Kidney (tissue), 14 donors: ENCODE data around the gene TARM1. TPM values are rescaled to one million over a fixed set of nuclear protein-coding genes. Genes with fewer than 3 reads are reported as not detected.

Experiments
- DNase-seq, 5 donors: peaks; one replicate each; pipeline ENCODE4 v3.0.0-alpha.2; 2013 to 2020
- FAIRE-seq: peaks from 2 replicates; lab custom pipeline; 2012; peaks lifted over from hg19 to GRCh38; lab: Jason Lieb, UNC
- H3K27ac ChIP-seq, 2 donors: one replicate each; pipeline ENCODE4 v1.7.0; 2013; ENCODE audit warnings: low read depth in 2 of 2, low read length in 2 of 2, inconsistent platforms in 1 of 2
- H3K27me3 ChIP-seq: one replicate; pipeline ENCODE4 v1.7.1; 2013; ENCODE audit warnings: low read length, inconsistent platforms; ENCODE audit not compliant: control insufficient read depth, insufficient read depth
- H3K36me3 ChIP-seq, 3 donors: one replicate each; pipeline versions ENCODE4 v1.7.0 to v1.7.1; 2013; ENCODE audit warnings: low read length in 3 of 3, control low read depth in 1 of 3, inconsistent platforms in 1 of 3; ENCODE audit not compliant: insufficient read depth in 3 of 3, control insufficient read depth in 2 of 3
- H3K4me1 ChIP-seq, 3 donors: one replicate each; pipeline versions ENCODE4 v1.7.0 to v1.7.1; 2013; ENCODE audit warnings: low read length in 3 of 3, inconsistent platforms in 1 of 3, low read depth in 1 of 3; ENCODE audit not compliant: control insufficient read depth in 2 of 3, insufficient read depth in 2 of 3
- H3K4me3 ChIP-seq, 3 donors: one replicate each; pipeline versions ENCODE4 v1.7.0 to v1.8.1; 2013; ENCODE audit warnings: low read length in 3 of 3, control low read depth in 1 of 3, inconsistent platforms in 1 of 3
- H3K9ac ChIP-seq, 3 donors: one replicate each; pipeline versions ENCODE4 v1.7.0 to v1.7.1; 2013; ENCODE audit warnings: low read length in 3 of 3, control low read depth in 1 of 3, inconsistent platforms in 1 of 3
- H3K9me3 ChIP-seq, 3 donors: one replicate each; pipeline versions ENCODE4 v1.7.0 to v1.7.1; 2013; ENCODE audit warnings: low read length in 3 of 3, control low read depth in 1 of 3, inconsistent platforms in 1 of 3; ENCODE audit not compliant: control insufficient read depth in 2 of 3, insufficient read depth in 1 of 3
- CTCF ChIP-seq: IDR thresholded peaks from 3 replicates; pipeline ENCODE4 v1.5.1; 2012; ENCODE audit warnings: mild to moderate bottlenecking, moderate library complexity, borderline replicate concordance; ENCODE audit not compliant: insufficient read depth; ENCODE audit errors: extremely low read depth
- intact Hi-C: fragments of 100-400 bp; cut with DNase I; formaldehyde crosslinking; loops from one replicate; pipeline ENCODE4 v1.11.1; 2022
- polyA plus RNA-seq: library from polyadenylated mRNA; stranded (reverse); fragments of 350-450 nt; fragmentation: Illumina TruSeq; extraction: RNeasy Lipid Tissue Mini Kit (QIAGEN cat#74804); gene quantifications from one replicate; pipeline ENCODE4 v1.2.3, GENCODE V29; 2014; ENCODE audit warnings: low read depth, low replicate concordance; ENCODE audit not compliant: insufficient read depth
- total RNA-seq: library from RNA; stranded (reverse); fragmentation: NEBNext Ultra II Directional; extraction: Animal tissue kit (Norgen Biotek cat#: 25700); gene quantifications from one replicate; pipeline ENCODE4 v1.2.1, GENCODE V29; 2021
- donor health status: control.
- donor health status: control.
- donor health status: control.
- donor health status: control.
- donor health status: control.
- donor health status: DM: yes; HTN: yes; CAD: no.
- donor health status: Normal renal cell carcinoma (clear cell type).

TARM1 gene
- total and polyA plus RNA-seq, 2 donors from 2014 or later: not detected

- no peak for TF ChIP-seq CTCF
- Histone ChIP-seq H3K27ac (no peak overlapping the region), H3K9ac (no peak overlapping the region), H3K36me3 (no peaks in the 10 kb centered on the region), H3K27me3 (no peaks in the 10 kb centered on the region), H3K9me3 (peaks cover 0 to 3% (median 0%) of the 10 kb centered on the region in 3 donors), H3K4me3 (no peak overlapping the region), H3K4me1 (no peaks in the 10 kb centered on the region)
- FAIRE-seq (no peak), DNase-seq (no peak)
- intact Hi-C loops: loop anchor here (10.0 kb wide), 1 partner anchor 177 kb away; no protein-coding TSS in a partner anchor
Measured at GRCh38 chr19:54021932-54022331, 59.2 kb downstream of the TARM1 start.

GRCh38 chr19:54021363-54021762, 59.8 kb downstream of the TARM1 start:
- intact Hi-C loops: loop anchor here (10.0 kb wide), 1 partner anchor 177 kb away; no protein-coding TSS in a partner anchor
- no peaks in the 10 kb centered on the region for H3K36me3 ChIP-seq
- no peak overlapping the region for H3K27ac ChIP-seq
- peaks cover 0 to 3% (median 0%) of the 10 kb centered on the region in 3 donors for H3K9me3 ChIP-seq
- TF ChIP-seq CTCF: no peak
- no peaks in the 10 kb centered on the region for H3K4me1 ChIP-seq
- FAIRE-seq (no peak), DNase-seq (no peak)
- H3K4me3 ChIP-seq: no peak overlapping the region
- no peak overlapping the region for H3K9ac ChIP-seq
- H3K27me3 ChIP-seq: no peaks in the 10 kb centered on the region

Other genes with a start within 250 kb of the TARM1 start
- gene MYADM, start 213.5 kb downstream of the TARM1 start, total RNA-seq: 90.3 TPM
- gene MYADM, start 213.5 kb downstream of the TARM1 start, polyA plus RNA-seq: 13.1 TPM
- gene PRKCG, start 199.2 kb downstream of the TARM1 start, total RNA-seq: not detected
- gene PRKCG, start 199.2 kb downstream of the TARM1 start, polyA plus RNA-seq: not detected
- not detected for gene CACNG7, start 172.1 kb downstream of the TARM1 start, total RNA-seq
- not detected for gene CACNG7, start 172.1 kb downstream of the TARM1 start, polyA plus RNA-seq
- 0.03 TPM for gene CACNG8, start 118.4 kb downstream of the TARM1 start, total RNA-seq
- not detected for gene CACNG8, start 118.4 kb downstream of the TARM1 start, polyA plus RNA-seq
- not detected for gene CACNG6, start 89.7 kb downstream of the TARM1 start, total RNA-seq
- not detected for gene CACNG6, start 89.7 kb downstream of the TARM1 start, polyA plus RNA-seq
- gene VSTM1, start 17.5 kb downstream of the TARM1 start, total RNA-seq: 0.35 TPM
- gene VSTM1, start 17.5 kb downstream of the TARM1 start, polyA plus RNA-seq: 1.0 TPM
- 5.1 TPM for gene OSCAR, start 19.4 kb upstream of the TARM1 start, total RNA-seq
- 0.77 TPM for gene OSCAR, start 19.4 kb upstream of the TARM1 start, polyA plus RNA-seq
- 132 TPM for gene NDUFA3, start 21.5 kb upstream of the TARM1 start, total RNA-seq
- 1,006 TPM for gene NDUFA3, start 21.5 kb upstream of the TARM1 start, polyA plus RNA-seq
- gene TFPT, start 34.3 kb upstream of the TARM1 start, total RNA-seq: 19.2 TPM
- 31.6 TPM for gene TFPT, start 34.3 kb upstream of the TARM1 start, polyA plus RNA-seq
- 57.2 TPM for gene PRPF31, start 34.4 kb upstream of the TARM1 start, total RNA-seq
- 55.9 TPM for gene PRPF31, start 34.4 kb upstream of the TARM1 start, polyA plus RNA-seq
- 38.1 TPM for gene CNOT3, start 56.4 kb upstream of the TARM1 start, total RNA-seq
- 30.8 TPM for gene CNOT3, start 56.4 kb upstream of the TARM1 start, polyA plus RNA-seq
- gene LENG1, start 78.4 kb upstream of the TARM1 start, total RNA-seq: 8.0 TPM
- gene LENG1, start 78.4 kb upstream of the TARM1 start, polyA plus RNA-seq: 12.2 TPM
- gene TMC4, start 91.8 kb upstream of the TARM1 start, total RNA-seq: 98.9 TPM
- 64.6 TPM for gene TMC4, start 91.8 kb upstream of the TARM1 start, polyA plus RNA-seq
- gene MBOAT7, start 108.2 kb upstream of the TARM1 start, total RNA-seq: 64.4 TPM
- 41.6 TPM for gene MBOAT7, start 108.2 kb upstream of the TARM1 start, polyA plus RNA-seq
- 33.8 TPM for gene TSEN34, start 109.9 kb upstream of the TARM1 start, total RNA-seq
- gene TSEN34, start 109.9 kb upstream of the TARM1 start, polyA plus RNA-seq: 51.0 TPM
- gene RPS9, start 119.5 kb upstream of the TARM1 start, total RNA-seq: 1,209 TPM
- 2,020 TPM for gene RPS9, start 119.5 kb upstream of the TARM1 start, polyA plus RNA-seq
- 10.0 TPM for gene LILRB3, start 141.6 kb upstream of the TARM1 start, total RNA-seq
- 1.4 TPM for gene LILRB3, start 141.6 kb upstream of the TARM1 start, polyA plus RNA-seq
- gene LILRA6, start 161.4 kb upstream of the TARM1 start, total RNA-seq: 2.9 TPM
- gene LILRA6, start 161.4 kb upstream of the TARM1 start, polyA plus RNA-seq: not detected
- 5.9 TPM for gene LILRB5, start 175.9 kb upstream of the TARM1 start, total RNA-seq
- 1.1 TPM for gene LILRB5, start 175.9 kb upstream of the TARM1 start, polyA plus RNA-seq
- 11.5 TPM for gene LILRB2, start 199.7 kb upstream of the TARM1 start, total RNA-seq
- 1.9 TPM for gene LILRB2, start 199.7 kb upstream of the TARM1 start, polyA plus RNA-seq
- 5.9 TPM for gene LILRA5, start 231.8 kb upstream of the TARM1 start, total RNA-seq
- 1.4 TPM for gene LILRA5, start 231.8 kb upstream of the TARM1 start, polyA plus RNA-seq